RPMI8226 (cell line): ENCODE data around the gene CD4.
"Not testable (repeated sequence)": the region's sequence is repeated elsewhere in the genome, so short reads cannot be mapped to it uniquely, and the experiment has no call there.

Experiments used
- DNase-seq: peaks from one replicate; pipeline ENCODE4 v3.0.0-alpha.2; 2015

The CD4 gene

DNA sequence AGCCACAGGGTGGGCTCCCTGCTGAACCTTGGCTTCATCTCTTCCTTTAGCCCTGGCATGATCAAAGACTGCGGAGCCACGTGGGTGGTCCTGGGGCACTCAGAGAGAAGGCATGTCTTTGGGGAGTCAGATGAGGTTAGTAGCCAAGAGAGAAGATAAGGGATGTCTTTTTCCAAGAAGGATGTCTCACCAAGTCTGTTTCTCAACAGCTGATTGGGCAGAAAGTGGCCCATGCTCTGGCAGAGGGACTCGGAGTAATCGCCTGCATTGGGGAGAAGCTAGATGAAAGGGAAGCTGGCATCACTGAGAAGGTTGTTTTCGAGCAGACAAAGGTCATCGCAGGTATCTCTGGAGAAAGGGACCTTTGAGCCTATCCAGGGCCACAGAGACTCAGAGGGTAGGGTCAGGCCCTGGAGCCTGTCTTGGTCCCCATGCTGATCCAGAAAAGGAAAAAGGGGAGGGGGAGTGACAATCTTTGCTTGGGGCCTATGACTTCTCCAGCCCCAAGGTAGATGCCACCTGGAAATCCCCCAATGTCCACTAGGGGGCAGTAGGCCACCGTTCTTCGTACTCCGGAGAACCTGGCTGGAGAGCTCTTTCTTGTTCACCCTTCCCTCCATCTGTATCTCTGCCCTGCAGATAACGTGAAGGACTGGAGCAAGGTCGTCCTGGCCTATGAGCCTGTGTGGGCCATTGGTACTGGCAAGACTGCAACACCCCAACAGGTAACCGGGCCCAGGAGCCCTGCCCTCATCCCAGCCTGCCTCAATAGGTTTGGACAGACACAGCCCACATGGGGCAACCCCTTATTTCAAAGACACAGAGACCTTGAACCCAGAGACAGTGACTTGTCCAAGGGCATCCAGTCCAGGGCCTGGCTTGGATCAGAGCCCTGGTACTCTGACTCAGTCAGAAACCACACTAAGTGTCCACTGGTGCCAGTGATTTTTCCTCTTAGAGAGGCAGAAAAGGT, 80.0 kb downstream of the CD4 start:
- DNase-seq = peak; percentile 87

- DNase-seq = not testable (repeated sequence)
Observed at GRCh38 chr12:6870304-6870703, 81.0 kb downstream of the CD4 start.
